GM18526 (cell line): ENCODE results near the gene CDHR1.

Source experiments
- POLR2A ChIP-seq: IDR thresholded peaks from 3 replicates; pipeline ENCODE4 v1.6.1; 2011; ENCODE audit not compliant: insufficient read length; ENCODE audit errors: extremely low read depth

Gene CDHR1

DNA sequence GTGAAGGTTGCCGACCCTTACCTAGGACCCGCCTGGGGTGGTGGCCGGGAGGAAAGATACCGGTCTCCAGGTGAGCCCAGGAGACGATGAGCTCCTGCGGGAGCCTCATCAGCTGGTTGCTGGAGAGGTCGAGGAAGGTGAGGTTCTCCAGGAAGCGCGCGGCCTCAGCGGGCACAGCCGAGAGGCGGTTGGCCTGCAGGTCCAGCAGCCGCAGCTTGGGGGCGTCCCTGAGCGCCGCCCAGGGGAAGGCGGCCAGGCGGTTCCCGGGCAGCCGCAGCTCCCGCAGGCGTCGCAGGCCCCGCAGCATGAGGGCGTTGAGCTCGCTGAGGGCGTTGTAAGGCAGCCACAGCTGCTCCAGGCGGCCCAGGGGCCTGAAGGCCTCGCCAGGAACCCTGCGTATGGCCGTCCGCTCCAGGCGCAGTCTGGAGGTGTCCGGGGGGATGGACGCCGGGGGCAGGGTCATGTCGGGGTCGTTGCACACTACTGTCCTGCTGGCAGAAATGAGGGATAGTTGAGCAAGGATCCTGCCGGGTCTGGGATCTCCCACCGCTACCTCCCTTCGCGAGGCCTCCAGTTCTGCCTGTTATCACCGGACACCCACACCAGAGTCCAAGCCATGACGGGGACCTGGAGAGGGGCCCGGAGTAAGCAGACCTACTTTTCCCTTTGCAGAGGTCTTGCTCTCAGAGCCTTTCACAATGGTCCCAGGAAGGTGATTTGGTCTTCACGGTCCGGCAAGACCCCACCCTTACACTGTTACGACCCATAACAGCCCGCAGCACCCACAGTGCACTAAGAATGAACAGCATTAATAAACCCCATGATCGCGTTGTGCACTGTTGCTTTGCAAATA lies 43.1 kb downstream of the CDHR1 start:
- no peak for TF ChIP-seq POLR2A

DNA sequence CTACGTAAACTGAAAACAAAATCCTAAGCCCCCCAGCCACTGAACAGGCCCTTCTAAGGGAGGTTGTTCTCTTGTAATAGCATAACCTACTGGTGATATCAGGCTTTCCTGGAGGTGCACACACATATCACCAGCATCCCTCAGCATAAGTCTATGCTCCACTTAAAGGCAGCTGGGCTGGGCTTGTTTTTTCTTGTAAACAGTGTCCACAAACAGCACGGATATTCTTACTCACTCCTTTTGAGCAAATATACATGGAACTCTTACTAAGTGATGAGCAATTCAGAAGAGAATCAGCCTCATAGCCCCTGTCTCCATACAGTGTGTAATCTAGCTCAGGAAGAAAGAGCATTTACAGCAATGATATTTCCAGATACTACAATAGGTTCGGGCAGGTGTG lies 44.6 kb downstream of the CDHR1 start:
- TF ChIP-seq POLR2A, result no peak

DNA sequence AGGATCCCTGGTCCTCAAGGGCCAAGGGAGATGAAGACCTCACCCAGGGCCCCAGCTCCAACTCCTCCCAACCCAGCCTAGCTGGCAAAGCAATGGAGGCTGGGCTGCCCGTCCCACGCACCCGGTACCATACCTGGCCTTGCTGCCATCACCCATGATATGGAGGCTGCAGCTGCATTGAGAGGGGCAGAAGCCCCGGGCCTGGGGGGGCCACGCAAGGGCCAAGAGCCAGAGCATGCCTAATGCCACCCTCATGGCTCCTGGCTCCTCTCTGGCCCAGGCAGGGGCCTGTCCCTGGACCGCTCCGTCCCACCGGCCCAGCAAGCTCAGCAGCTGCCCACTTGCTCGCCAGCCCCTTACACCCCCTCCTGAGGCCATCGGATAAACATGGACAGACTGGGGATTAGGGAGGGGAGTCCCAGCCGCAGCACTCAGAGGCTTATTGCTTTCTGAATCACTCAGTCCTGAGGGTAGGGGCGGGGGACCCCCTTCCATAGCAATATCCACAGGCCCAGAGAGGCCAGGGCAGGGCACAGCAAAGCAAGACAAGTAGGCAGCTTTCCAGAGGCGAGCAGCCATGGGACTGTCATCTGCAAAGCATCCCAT lies 47.0 kb downstream of the CDHR1 start, which contains the start of gene LRIT1:
LRIT1 (minus strand) TSS at position 362 of the 606 bp plus-strand sequence; CDS start at position 255, 107 bp downstream.
- no peak for TF ChIP-seq POLR2A

DNA sequence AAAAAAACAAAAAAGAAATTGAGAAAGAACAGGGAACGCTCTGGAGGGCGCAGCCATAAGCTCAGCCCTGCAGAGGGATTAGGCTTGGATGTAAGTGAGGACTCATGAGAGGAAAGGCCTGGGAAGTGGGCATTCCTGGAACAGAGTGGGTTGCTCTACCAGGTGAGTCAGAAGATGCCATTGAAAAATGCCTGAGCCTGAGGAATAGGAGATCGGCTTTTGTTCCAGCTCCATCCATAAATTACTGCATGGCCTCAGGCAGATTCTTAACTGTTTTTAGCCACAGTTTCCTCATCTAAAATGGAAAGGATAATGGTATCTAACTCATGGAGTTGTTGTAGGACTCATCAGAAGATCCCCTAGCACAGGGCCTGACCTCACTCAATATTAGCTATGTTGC lies 49.4 kb downstream of the CDHR1 start:
- TF ChIP-seq POLR2A, result no peak

DNA sequence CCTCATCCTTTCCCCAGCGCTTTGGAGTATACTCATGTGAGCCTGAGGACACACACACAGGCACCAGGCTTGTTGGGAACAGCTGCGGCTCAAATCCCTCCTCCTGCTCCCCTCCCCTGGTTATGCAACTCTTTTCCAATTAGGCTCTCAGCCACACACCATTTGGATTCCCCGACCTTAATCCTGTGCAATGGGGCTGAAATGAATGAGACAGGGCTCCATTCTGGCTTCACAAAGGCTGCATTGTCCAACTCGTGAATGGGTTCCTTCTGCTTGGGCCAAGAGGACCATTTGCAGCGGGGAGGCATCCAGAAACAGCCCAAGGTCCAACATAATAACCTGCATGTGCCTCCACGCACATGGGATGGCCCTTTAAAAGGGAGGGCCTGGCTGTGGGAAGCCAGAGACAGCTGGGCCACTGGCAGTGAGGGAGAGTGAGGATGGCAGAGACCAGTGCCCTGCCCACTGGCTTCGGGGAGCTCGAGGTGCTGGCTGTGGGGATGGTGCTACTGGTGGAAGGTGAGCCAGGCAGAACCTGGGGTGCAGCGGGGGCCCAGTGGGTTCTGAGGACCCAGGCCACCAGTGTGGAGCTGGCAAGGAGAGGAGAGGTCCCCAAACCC lies 50.4 kb downstream of the CDHR1 start, which contains the start of gene RGR:
RGR (plus strand) TSS at position 403 of the 620 bp plus-strand sequence; CDS start at position 441, 38 bp downstream.
- no peak for TF ChIP-seq POLR2A

DNA sequence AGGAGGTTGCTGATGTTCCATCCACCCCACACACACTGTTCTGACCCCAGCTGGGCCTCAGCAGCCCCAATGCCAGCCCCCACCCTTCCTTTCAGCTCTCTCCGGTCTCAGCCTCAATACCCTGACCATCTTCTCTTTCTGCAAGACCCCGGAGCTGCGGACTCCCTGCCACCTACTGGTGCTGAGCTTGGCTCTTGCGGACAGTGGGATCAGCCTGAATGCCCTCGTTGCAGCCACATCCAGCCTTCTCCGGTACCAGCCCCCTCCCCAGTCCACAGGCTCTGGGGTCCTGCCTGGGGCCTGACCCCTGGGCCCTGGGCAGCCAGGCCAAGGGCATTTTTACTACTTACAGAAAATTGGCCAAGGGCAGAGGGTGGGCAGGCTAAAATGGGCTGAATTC lies 53.2 kb downstream of the CDHR1 start:
- TF ChIP-seq POLR2A, result no peak

DNA sequence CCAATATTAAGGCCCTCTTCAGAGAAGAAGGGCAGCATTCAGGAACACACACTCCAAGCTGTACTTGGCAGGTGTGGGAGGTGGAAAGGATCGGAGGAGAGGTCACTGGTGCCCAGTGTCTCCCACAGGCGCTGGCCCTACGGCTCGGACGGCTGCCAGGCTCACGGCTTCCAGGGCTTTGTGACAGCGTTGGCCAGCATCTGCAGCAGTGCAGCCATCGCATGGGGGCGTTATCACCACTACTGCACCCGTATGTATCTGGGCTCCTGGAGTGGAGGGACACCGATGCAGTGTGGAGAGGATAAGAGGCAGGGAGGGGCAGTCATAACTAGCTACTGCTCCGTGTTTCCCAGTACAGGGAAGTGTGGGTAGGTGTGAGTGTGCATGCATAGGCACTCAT lies 54.5 kb downstream of the CDHR1 start:
- TF ChIP-seq POLR2A, result no peak

DNA sequence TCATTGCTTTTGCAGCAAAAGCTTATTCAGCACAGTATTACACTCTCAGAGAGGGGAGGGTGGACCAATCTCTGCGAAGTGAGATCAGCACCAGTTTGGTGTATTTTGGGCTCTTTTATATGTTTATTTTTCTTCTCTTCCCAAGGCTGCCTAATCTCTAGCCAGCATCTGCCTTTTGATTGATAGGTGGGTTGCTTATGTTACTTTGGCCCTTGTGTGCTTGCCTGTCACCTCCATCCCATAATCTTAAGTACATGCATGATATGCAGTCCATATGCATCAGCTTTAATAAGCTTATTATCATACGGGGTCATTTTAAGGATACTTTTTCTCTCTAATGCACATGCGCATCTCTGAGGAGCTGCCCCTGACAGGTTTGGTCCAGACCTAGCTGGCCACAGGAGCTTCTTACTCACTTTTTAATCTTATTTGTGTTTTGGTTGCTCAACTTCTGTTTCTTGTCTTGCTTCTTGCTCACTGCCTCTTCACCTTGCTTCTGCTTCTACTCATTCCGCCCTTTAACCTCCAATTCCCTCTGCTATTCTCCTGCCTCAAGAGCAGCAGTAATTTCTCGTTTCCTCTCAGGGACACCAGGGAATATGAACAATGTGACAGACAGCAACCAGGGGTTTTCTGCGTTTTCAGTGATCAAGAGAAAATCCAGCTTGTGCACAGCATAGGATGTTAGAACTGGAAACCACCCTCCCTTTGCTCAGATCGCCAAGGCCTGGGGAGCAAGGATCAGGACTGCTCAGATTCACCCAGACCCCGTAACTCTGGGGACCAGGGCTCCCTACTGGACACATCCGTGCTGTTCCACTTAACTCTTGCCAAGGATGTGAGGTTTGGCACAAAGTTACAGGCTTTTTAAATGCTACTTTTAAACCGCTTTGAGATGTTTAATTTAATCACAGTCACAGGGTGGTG lies 60.5 kb downstream of the CDHR1 start:
- no peak for TF ChIP-seq POLR2A

DNA sequence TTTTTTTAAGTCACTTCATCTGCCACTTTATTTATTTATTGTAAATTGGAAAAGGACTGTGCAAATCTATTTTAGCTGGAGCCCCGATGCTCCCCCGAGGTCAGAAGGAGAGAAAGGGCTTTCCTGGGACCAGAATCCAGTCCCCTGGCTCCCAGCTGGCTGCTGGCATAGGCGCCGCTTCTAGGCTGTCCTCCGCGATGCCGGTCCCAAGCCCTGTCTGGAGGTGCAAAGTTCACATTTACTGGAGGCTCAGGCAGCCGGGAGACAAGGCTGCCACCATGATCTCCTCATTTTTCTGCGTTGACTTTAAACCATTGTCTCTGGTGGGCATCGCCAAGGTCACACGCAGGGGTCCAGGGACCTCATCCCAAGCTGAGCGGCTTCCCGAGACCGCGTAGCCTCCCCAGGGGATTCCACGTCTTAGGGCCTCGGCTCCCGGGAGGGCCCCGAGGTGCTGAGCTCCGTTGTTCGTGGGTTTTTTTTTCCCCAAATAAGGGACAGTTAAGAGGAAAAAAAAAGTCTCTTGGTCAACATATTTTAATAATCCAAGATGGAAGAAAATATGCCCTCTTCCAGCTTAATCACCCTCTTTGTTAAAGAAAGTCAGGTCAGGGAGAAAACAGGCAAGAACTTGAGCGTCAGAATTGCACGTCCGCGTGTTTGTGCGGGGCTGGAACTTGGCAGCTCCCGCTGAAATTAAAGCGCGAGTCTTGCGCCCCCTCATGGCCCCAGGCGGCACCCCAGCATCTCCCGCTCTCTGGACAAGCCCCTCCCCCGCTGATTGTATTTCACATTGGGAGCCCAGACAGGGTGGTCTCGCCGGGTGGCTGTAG lies 62.4 kb downstream of the CDHR1 start:
- no peak for TF ChIP-seq POLR2A

DNA sequence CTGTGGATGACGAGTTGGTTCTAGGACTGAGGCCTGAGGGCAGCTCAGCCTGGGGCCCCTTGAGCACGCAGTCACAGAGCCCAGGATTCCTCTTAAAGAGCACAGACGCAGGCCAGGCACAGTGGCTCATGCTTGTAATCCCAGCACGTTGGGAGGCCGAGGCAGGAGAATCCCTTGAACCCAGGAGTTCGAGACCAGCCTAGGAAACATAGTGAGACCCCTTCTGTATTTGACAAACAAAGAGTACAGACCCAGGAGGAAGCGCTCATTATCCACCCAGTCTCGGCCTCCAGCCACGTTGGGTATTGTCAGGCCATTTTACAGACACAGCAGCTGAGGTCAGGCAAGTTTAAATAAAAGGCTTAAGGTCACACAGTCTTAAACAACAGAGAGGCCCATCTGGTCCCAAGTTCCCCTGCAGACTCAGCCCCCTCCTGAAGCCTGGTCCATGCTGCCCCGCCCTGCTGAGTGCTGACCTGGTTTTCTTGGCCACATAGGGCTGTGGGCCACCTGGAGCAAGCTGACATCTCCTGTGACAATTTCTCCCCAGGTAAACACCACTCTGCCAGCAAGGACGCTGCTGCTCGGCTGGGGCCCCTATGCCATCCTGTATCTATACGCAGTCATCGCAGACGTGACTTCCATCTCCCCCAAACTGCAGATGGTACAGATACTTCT lies 63.1 kb downstream of the CDHR1 start:
- no peak for TF ChIP-seq POLR2A

DNA sequence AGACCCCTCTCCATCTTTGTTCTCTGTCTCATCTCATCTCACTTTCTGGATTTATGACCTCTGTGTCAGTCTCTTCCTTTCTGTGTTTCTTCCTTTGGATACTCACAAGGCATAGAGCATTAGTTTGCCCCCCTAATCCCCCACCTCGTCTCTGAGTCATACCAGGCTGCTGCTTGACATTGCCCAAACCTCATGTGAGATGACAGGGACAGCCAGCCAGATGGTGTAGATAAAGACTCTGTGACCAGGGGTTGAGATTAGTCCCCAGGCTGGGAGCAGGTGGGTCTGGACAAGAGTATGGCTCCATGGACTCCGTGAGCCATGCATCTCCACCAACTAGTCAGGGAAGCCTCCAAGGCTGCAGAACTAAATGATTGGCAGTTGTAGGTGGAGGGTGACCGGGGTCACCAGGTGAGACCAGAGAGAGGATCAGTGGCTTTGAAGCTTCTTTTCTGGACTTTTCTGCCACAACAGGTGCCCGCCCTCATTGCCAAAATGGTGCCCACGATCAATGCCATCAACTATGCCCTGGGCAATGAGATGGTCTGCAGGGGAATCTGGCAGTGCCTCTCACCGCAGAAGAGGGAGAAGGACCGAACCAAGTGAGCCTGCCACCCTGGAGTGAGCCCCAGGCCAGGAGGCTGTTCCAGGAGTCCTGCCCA lies 63.8 kb downstream of the CDHR1 start:
- no peak for TF ChIP-seq POLR2A

DNA sequence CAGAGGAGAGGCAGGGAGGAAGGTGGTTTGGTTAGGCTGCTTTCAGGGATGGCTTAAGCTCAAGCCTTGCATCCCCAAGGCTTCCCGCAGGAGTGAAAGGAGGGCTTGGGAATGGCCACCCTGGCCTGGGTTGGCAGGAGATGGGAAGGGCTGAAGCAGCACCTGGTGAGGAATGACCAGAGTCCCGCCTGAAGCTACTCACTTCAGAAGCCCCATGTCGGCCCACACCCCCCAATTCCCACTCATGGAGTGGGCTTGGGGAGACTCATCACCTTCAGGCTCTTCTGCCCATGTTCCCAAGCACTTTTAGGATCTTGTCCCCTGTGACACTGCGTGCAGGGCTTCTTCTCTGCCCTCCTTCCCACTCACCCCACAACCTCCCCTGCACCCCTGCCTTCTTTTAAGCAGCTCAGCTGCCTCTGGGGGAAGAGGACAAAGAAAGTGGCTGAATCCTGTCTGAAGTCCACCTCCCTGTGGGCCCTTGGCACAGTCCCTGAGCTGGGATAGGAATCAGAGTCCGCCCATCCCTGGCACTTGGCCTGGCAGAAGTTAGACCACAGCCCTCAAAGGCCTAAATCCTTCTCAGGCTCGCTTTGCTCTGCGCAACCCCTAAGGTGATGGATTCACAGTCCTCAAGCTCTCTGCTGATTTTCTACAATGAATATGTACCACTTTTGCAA lies 67.0 kb downstream of the CDHR1 start:
- TF ChIP-seq POLR2A, result no peak
